Activated naive CD8-positive, alpha-beta T cell treated with anti-CD3 and anti-CD28 coated beads, Interleukin-2, amount 50 U/mL, for 24 hours (primary cell): ENCODE measurements around the gene DHFR.

Source experiments
- ATAC-seq: fragments of 150-1000 bp; cut with Tn5 transposase; one replicate; pipeline ENCODE4 v1.10.0; 2021
- DNase-seq: peaks from one replicate; pipeline ENCODE4 v3.0.0; 2021
- H3K27ac Mint-ChIP-seq: one replicate; pipeline ENCODE4 v1.8.0; 2021; ENCODE audit warnings: mild to moderate bottlenecking, mixed read lengths
- H3K27me3 Mint-ChIP-seq: one replicate; pipeline ENCODE4 v1.8.0; 2021; ENCODE audit warnings: mixed read lengths
- H3K36me3 Mint-ChIP-seq: one replicate; pipeline ENCODE4 v1.8.0; 2021; ENCODE audit warnings: low read depth, mixed read lengths
- H3K4me1 Mint-ChIP-seq: one replicate; pipeline ENCODE4 v1.8.0; 2021; ENCODE audit warnings: mixed read lengths
- H3K4me3 Mint-ChIP-seq: one replicate; pipeline ENCODE4 v1.8.0; 2021; ENCODE audit warnings: mild to moderate bottlenecking, moderate library complexity, mixed read lengths
- H3K9me3 Mint-ChIP-seq: one replicate; pipeline ENCODE4 v1.8.0; 2021; ENCODE audit warnings: mixed read lengths

The DHFR gene

DNA sequence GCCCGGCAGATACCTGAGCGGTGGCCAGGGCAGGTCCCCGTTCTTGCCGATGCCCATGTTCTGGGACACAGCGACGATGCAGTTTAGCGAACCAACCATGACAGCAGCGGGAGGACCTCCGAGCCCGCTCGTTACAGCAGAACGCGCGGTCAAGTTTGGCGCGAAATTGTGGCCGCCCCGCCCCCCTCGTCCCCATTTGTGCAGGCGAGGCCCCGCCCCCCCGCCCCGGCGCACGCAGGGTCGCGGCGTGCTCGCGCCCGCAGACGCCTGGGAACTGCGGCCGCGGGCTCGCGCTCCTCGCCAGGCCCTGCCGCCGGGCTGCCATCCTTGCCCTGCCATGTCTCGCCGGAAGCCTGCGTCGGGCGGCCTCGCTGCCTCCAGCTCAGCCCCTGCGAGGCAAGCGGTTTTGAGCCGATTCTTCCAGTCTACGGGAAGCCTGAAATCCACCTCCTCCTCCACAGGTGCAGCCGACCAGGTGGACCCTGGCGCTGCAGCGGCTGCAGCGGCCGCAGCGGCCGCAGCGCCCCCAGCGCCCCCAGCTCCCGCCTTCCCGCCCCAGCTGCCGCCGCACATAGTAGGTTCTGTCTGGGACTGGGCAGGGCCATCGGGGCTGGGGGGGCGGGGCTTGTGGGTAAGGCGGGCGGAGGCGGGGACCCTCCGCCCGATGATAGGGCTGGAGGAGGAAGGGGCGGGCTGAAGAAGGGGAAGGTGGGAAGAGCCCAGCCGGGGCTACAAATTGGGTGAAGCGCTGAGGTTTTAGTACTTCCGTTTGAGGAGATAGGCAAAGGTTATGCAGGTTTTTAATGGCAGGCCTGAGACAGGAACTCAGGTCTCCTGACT, at the start of gene DHFR, which contains the start of gene MSH3:
Gene DHFR, minus strand, starts transcription at position 593 of the 840 bp plus-strand sequence. Its CDS starts 494 bp downstream, at position 99.
Gene MSH3, plus strand, starts transcription at position 262 of the 840 bp plus-strand sequence. Its CDS starts 76 bp downstream, at position 338.
- Mint-ChIP-seq H3K4me3 (peak within 1 kb of the TSS; percentile 92), H3K4me1 (peaks cover 35% of the 10 kb centered on the region), H3K27me3 (no peaks in the 10 kb centered on the region), H3K27ac (peak within 1 kb of the TSS; percentile 95), H3K36me3 (peaks cover 40% of the 10 kb centered on the region), H3K9me3 (no peaks in the 10 kb centered on the region)
- ATAC-seq (peak; percentile 34), DNase-seq (peak; percentile 93)

DNA sequence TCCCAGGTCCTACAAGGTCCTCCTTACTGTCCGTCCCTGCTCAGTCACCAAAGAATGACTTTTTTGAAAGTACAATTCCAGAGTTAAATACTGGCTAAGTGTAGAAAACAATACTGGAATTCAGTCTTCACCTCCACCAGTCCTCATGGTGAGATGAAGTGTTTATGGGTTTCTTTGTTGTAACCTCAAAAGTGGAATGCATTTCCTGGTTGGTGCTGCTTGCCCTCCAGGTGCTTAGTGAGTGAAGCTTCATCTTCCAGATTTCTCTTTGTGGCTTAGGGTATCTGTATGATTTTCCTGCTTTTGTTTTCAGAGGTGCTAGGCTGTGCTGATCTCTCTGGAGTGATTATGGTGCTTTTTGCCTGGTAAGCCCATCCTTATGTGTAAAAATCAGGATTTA, 49.4 kb upstream of the DHFR start:
- H3K36me3 Mint-ChIP-seq = peaks cover 26% of the 10 kb centered on the region

DNA sequence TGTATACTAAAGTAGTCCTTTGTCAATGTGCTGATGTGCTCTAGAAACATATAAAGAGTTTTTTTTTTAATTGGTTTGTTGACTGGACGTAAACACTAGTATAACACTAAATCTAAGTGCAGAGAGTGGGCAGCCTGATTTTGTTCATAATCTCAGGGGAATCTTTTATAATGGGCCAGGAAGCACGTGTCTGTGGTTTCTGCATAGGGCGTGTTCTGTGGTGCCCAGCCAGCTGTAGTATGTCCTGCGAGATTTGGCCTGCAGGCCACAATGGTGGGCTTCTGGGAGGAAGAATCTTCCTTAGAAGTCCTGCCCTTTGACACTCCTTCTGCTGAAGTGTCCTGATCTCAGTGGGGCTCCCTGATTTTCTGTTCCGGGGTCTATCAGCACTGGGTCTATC, 49.0 kb upstream of the DHFR start:
- no peak for ATAC-seq
- Mint-ChIP-seq H3K4me3 (no peak overlapping the region), H3K4me1 (peaks cover 15% of the 10 kb centered on the region), H3K27ac (no peak overlapping the region), H3K36me3 (peaks cover 26% of the 10 kb centered on the region), H3K9me3 (no peaks in the 10 kb centered on the region), H3K27me3 (no peaks in the 10 kb centered on the region)
- no peak for DNase-seq

More for the DNA sequence above, 49.4 kb upstream of the DHFR start:
- ATAC-seq (no peak), DNase-seq (no peak)
- H3K4me3 Mint-ChIP-seq = no peak overlapping the region
- peaks cover 15% of the 10 kb centered on the region for H3K4me1 Mint-ChIP-seq
- no peaks in the 10 kb centered on the region for H3K9me3 Mint-ChIP-seq
- no peaks in the 10 kb centered on the region for H3K27me3 Mint-ChIP-seq
- H3K27ac Mint-ChIP-seq = no peak overlapping the region

DNA sequence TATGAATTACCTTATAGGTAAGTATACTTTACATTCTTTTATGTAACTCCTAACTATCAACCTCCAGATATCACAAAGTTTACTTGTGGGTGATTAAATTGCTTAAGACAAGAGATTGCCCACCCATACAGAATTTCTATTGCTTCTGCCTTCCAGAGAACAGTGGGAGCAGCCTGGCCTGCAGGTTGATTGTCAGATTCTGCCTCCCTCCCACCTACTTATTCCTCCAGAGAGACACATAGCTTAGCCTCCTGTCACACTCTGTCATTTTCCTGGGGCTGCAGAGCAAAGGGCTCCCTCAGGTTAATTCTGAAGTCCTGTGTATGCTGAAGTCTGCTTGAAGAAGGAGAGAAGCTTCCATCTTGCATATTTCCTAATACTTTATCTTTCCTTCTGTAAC, 48.5 kb upstream of the DHFR start:
- DNase-seq (no peak), ATAC-seq (no peak)
- Mint-ChIP-seq H3K4me1 (peaks cover 15% of the 10 kb centered on the region), H3K9me3 (no peaks in the 10 kb centered on the region), H3K27ac (no peak overlapping the region), H3K36me3 (peaks cover 29% of the 10 kb centered on the region), H3K4me3 (no peak overlapping the region), H3K27me3 (no peaks in the 10 kb centered on the region)

DNA sequence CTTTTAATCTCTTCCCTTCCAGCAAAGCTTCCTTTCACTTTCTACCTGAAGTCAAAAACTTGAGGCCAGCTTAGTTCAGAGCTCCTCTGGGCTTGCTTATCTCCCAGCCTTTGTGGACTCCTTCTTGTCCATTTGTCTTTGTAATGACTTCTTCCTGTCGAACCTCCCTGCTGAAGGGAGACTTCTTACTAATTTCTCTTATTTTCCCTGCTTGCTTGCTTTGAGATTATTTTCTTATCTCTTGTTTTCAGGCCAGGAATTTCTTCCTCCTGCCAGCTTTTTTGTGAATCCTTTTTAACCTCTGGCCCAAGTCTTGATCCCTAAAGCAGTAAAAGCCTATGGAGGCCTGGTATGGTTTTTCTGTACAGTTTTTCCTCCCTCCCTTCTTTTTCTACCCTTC, 46.8 kb upstream of the DHFR start:
- H3K27me3 Mint-ChIP-seq = no peaks in the 10 kb centered on the region
- H3K4me3 Mint-ChIP-seq = no peak overlapping the region
- DNase-seq (no peak), ATAC-seq (no peak)
- H3K36me3 Mint-ChIP-seq = peaks cover 34% of the 10 kb centered on the region
- peaks cover 15% of the 10 kb centered on the region for H3K4me1 Mint-ChIP-seq
- no peak overlapping the region for H3K27ac Mint-ChIP-seq
- no peaks in the 10 kb centered on the region for H3K9me3 Mint-ChIP-seq

DNA sequence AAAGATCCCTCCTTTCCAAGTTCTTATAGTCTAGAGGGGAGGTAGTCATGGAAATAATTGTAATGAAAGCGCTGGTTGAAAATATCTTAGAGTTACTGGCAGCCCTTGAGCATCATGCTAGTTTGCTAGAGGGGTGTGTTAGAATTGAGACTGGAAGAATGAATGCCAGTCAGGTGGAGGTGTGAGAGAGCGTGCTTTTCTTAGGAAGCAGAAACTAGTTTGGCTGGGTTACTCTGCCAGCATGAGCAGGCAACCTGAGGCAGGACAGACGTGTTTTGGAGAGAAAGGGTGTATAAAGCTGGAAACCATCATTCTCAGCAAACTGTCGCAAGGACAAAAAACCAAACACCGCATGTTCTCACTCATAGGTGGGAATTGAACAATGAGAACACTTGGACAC, 43.6 kb upstream of the DHFR start:
- Mint-ChIP-seq H3K36me3 (peaks cover 23% of the 10 kb centered on the region), H3K4me3 (no peak overlapping the region), H3K27me3 (no peaks in the 10 kb centered on the region), H3K4me1 (peaks cover 10% of the 10 kb centered on the region), H3K27ac (no peak overlapping the region), H3K9me3 (no peaks in the 10 kb centered on the region)
- ATAC-seq (no peak), DNase-seq (no peak)

DNA sequence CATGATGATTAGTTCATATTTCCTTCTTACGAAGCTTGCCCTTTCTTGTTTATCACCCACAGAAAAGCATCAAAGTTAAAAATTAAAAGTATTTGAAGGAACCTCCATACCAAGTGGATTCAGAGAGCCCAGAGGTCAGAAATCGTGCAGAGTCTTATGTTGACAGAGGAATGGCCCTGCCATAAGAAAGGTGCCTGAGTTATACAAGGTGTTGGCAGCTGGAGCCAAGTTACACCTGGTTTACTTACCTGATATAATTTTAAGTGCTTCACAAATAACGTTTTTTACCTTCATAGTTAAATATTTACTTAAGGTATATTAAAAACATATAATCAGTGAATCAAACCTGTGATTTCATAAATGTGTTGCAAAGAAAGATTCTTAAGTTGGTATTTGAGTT, 42.3 kb upstream of the DHFR start:
- H3K27ac Mint-ChIP-seq = no peak overlapping the region
- no peak for ATAC-seq

DNA sequence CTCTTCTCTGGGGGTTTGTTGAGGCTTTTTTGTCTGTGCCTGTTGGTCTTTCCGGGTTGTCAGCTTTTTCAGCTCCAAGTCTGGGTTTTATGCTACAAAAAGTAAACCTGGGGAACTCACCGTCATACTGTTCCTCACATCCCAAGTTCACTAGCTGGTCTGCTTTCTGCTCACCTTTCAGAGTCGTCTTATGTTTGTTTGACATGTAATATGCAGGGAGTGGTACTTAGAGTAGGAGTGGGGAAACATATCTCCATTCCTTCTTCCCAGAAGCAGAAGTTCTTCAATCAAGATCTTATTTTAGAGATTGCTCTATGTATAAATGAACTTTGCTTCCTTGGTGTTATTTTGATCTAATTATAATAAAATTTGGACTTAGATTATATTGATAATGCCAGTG, 41.7 kb upstream of the DHFR start:
- Mint-ChIP-seq H3K9me3 (no peaks in the 10 kb centered on the region), H3K27me3 (no peaks in the 10 kb centered on the region), H3K36me3 (peaks cover 18% of the 10 kb centered on the region), H3K4me1 (peaks cover 8% of the 10 kb centered on the region), H3K27ac (no peak overlapping the region), H3K4me3 (no peak overlapping the region)
- DNase-seq (no peak), ATAC-seq (no peak)

More for the DNA sequence above, 42.3 kb upstream of the DHFR start:
- Mint-ChIP-seq H3K36me3 (peaks cover 22% of the 10 kb centered on the region), H3K4me3 (no peak overlapping the region), H3K27me3 (no peaks in the 10 kb centered on the region), H3K9me3 (no peaks in the 10 kb centered on the region), H3K4me1 (peaks cover 8% of the 10 kb centered on the region)
- DNase-seq = no peak

DNA sequence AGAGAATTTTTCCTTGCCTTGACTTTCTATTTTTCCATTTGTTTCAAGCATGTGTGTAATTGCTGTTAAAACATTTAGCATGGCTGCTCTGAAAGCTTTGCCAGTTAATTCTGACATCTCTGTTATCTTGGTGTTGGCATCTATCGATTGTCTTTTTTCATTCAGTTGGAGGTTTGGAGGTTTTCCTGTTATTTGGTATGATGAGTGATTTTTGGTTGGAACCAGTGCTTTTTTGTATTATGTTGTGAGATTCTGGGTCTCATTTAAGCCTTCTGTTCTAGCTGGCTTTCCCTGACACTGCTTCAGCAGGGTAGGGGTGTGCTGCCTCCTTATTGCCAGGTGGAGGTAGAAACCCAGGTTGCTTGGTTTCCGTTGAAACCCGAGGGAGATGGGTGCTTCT, 40.9 kb upstream of the DHFR start:
- H3K9me3 Mint-ChIP-seq = no peaks in the 10 kb centered on the region
- no peaks in the 10 kb centered on the region for H3K27me3 Mint-ChIP-seq
- ATAC-seq (no peak), DNase-seq (no peak)
- H3K36me3 Mint-ChIP-seq = peaks cover 16% of the 10 kb centered on the region
- peaks cover 8% of the 10 kb centered on the region for H3K4me1 Mint-ChIP-seq
- no peak overlapping the region for H3K4me3 Mint-ChIP-seq
- no peak overlapping the region for H3K27ac Mint-ChIP-seq

DNA sequence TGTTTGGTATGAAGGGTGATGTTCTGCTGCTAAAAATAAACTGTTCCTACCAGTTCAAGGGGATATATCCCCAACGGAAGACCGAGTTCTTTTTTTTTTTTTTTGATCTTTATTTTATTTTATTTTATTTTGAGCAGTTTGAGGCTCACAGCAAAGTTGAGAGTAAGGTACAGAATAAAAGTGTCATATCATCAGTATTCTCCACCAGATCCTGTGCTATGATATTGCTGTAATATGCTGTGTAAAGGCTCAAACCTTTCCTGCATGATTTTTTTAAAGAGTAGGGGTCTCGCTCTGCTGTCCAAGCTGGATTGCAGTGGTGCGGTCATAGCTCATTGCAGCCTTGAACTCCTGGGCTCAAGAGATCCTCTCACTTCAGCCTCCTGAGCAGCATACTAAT, 34.8 kb upstream of the DHFR start:
- DNase-seq = no peak
- peaks cover 18% of the 10 kb centered on the region for H3K4me1 Mint-ChIP-seq
- H3K27ac Mint-ChIP-seq = no peak overlapping the region
- peaks cover 14% of the 10 kb centered on the region for H3K36me3 Mint-ChIP-seq
- H3K27me3 Mint-ChIP-seq = no peaks in the 10 kb centered on the region
- H3K4me3 Mint-ChIP-seq = no peak overlapping the region
- no peaks in the 10 kb centered on the region for H3K9me3 Mint-ChIP-seq
- ATAC-seq = no peak

DNA sequence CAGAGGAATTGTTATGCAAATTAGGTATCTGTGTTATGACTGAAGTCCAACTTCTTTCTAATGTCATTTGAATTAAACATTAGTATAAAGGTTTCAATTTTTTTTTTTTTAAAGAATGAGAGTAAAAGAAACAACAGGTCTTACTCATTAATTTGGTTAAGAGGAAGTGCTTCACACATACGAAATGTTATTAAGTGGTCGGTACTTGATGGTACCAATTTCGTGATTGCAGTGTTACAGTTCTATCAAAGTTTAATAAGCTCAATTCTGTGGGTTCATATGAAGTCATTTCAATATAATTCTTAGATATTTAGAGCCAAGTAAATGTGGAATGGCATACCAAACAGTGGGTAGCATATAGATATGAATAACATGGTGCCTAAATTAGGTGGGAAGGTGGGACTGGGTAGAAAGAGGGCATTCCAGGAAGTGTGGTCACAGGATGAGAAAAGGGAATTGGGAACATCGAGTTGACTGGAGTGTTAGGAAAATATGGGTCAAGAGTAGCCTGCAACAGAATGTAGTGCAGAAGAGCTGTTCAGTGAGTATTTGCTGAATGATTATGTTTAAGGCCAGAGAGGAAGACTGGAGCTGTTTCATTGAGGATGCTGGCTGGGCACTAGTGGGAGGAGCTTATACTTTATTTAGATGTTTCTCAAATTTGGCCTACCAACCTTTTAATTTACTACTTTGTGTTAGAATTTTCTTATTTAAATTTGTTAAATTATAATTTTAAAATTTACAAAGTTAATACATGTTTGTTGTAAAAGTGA, 34.1 kb upstream of the DHFR start:
- no peak overlapping the region for H3K4me3 Mint-ChIP-seq
- H3K27me3 Mint-ChIP-seq = no peaks in the 10 kb centered on the region
- ATAC-seq (no peak), DNase-seq (no peak)
- peaks cover 20% of the 10 kb centered on the region for H3K4me1 Mint-ChIP-seq
- no peaks in the 10 kb centered on the region for H3K9me3 Mint-ChIP-seq
- peak overlapping the region; percentile 19 for H3K27ac Mint-ChIP-seq
- peaks cover 22% of the 10 kb centered on the region for H3K36me3 Mint-ChIP-seq

DNA sequence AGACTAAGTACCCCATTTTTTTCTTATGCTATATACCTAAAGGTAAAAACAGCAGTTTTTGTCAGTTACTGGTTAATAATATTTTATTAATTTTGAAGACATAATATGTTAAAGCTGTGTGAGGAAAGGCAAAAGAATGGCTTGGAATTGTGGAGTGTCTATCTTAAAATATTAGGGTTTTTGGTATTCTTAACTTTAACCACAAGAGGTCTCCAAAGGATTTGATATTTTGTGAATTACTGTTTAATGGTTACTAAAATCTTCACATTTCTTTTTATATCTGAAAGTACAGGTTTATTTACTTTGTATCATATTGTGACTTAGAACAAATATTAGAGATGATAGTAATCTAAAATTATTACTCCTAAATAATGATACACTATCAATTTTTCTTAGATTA, 32.0 kb upstream of the DHFR start:
- DNase-seq (no peak), ATAC-seq (no peak)
- Mint-ChIP-seq H3K27me3 (no peaks in the 10 kb centered on the region), H3K27ac (no peak overlapping the region), H3K9me3 (no peaks in the 10 kb centered on the region), H3K4me3 (no peak overlapping the region), H3K36me3 (peaks cover 38% of the 10 kb centered on the region), H3K4me1 (peaks cover 20% of the 10 kb centered on the region)

DNA sequence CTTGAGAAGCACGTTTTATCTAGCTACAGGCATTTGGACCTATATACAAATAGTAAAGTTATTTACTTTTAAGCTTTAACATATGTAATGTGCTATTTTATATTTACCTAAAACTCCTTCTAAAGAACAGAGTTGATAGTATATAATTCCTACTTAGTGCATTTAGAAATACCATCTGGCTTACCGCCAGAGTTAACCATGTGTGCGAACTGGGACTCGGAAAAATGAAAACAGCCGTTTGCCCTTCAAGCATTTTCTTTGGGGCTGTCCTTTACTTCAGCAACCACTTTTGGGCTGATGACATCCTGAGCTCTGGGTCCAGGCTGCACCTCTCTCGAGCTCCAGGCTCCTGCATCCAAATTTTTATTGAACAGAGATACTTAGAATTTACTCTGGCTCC, 21.9 kb upstream of the DHFR start:
- H3K9me3 Mint-ChIP-seq = no peaks in the 10 kb centered on the region
- H3K36me3 Mint-ChIP-seq = peaks cover 31% of the 10 kb centered on the region
- ATAC-seq = no peak

DNA sequence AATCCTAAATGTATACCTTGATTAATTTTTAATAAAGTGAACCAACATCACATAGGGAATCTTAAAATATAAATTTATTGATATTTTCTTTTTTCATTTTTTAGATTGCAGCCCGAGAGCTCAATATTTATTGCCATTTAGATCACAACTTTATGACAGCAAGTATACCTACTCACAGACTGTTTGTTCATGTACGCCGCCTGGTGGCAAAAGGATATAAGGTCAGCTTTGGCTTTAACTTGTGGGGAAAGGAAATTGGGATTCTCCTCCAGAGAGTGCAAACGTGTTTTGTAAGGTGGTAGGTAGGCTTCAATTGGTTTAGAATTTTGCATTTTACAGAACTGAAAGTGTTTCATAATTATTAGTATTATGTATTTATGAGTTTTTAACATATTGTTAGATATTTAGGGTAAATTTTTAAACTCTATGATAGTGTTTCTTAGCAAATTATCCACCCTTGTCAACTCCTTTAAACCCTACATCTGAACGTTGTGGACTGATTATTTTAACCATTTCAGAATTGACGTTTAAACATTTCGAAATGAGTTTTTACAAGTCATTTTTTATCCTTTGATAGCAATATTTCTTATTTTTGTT, 17.5 kb upstream of the DHFR start:
- Mint-ChIP-seq H3K27ac (no peak overlapping the region), H3K9me3 (no peaks in the 10 kb centered on the region), H3K4me1 (no peaks in the 10 kb centered on the region), H3K36me3 (peaks cover 28% of the 10 kb centered on the region), H3K27me3 (no peaks in the 10 kb centered on the region), H3K4me3 (no peak overlapping the region)
- no peak for ATAC-seq
- DNase-seq = peak; percentile 68

More for the DNA sequence above, 21.9 kb upstream of the DHFR start:
- no peaks in the 10 kb centered on the region for H3K27me3 Mint-ChIP-seq
- H3K4me3 Mint-ChIP-seq = no peak overlapping the region
- no peaks in the 10 kb centered on the region for H3K4me1 Mint-ChIP-seq
- DNase-seq = no peak
- no peak overlapping the region for H3K27ac Mint-ChIP-seq
